Effector memory CD4-positive, alpha-beta T cell (primary cell): ENCODE measurements around the gene SRSF2.
"Not testable (repeated sequence)": the region's sequence is repeated elsewhere in the genome, so short reads cannot be mapped to it uniquely, and the experiment has no call there.

ENCODE experiments used
- DNase-seq, 3 donors: peaks; one replicate each; pipeline ENCODE4 v3.0.0-alpha.2; 2020
- H3K27ac ChIP-seq: 2 replicates; pipeline ENCODE4 v1.7.0; 2013; ENCODE audit warnings: mild to moderate bottlenecking, low read length, moderate library complexity; ENCODE audit not compliant: insufficient read depth, poor library complexity, severe bottlenecking
- H3K27me3 ChIP-seq: replicated peaks from 2 replicates; pipeline ENCODE4 v1.7.0; 2013; ENCODE audit warnings: mild to moderate bottlenecking, low read length; ENCODE audit not compliant: insufficient read depth, control insufficient read depth, poor library complexity, severe bottlenecking
- H3K36me3 ChIP-seq: 2 replicates; pipeline ENCODE4 v1.7.0; 2013; ENCODE audit warnings: mild to moderate bottlenecking, low read length, moderate library complexity; ENCODE audit not compliant: control insufficient read depth, insufficient read depth
- H3K4me1 ChIP-seq: 2 replicates; pipeline ENCODE4 v1.7.0; 2013; ENCODE audit warnings: low read length, mild to moderate bottlenecking; ENCODE audit not compliant: control insufficient read depth, insufficient read depth, poor library complexity, severe bottlenecking
- H3K4me3 ChIP-seq: 2 replicates; pipeline ENCODE4 v1.7.0; 2013; ENCODE audit warnings: low read length, low read depth, mild to moderate bottlenecking; ENCODE audit not compliant: insufficient read depth, poor library complexity, severe bottlenecking
- H3K9me3 ChIP-seq: 2 replicates; pipeline ENCODE4 v1.7.0; 2013; ENCODE audit warnings: mild to moderate bottlenecking, low read length, moderate library complexity; ENCODE audit not compliant: control insufficient read depth

Gene SRSF2

GRCh38 chr17:76713765-76714164 is 23.4 kb downstream of the SRSF2 start:
- H3K36me3 ChIP-seq = peaks cover 39% of the 10 kb centered on the region
- H3K9me3 ChIP-seq = no peaks in the 10 kb centered on the region
- H3K4me3 ChIP-seq = no peak overlapping the region
- DNase-seq = no peak
- peaks cover 18% of the 10 kb centered on the region for H3K4me1 ChIP-seq
- no peak overlapping the region for H3K27ac ChIP-seq
- no peaks in the 10 kb centered on the region for H3K27me3 ChIP-seq

- H3K27ac ChIP-seq, H3K27me3 ChIP-seq, DNase-seq, H3K4me3 ChIP-seq, H3K9me3 ChIP-seq: not testable (repeated sequence)
- Histone ChIP-seq H3K36me3 (peaks cover 26% of the 10 kb centered on the region), H3K4me1 (peaks cover 18% of the 10 kb centered on the region)
Measured at GRCh38 chr17:76712321-76712720, 24.8 kb downstream of the SRSF2 start.

- H3K9me3 ChIP-seq = no peaks in the 10 kb centered on the region
- H3K4me3 ChIP-seq = peak within 1 kb of the TSS; percentile 51
- DNase-seq = peak; percentile 45 to 54 (median 48)
- H3K4me1 ChIP-seq = peaks cover 15% of the 10 kb centered on the region
- H3K36me3 ChIP-seq = peaks cover 13% of the 10 kb centered on the region
- H3K27ac ChIP-seq = no peak within 1 kb of the TSS
- no peaks in the 10 kb centered on the region for H3K27me3 ChIP-seq
Measured at GRCh38 chr17:76710863-76711611, 26.1 kb downstream of the SRSF2 start, which contains the start of gene MXRA7. MXRA7 (minus strand) TSS chr17:76710965; CDS start chr17:76710946, 19 bp downstream.

GRCh38 chr17:76709951-76710862 is 26.9 kb downstream of the SRSF2 start:
- H3K27ac ChIP-seq, H3K27me3 ChIP-seq, DNase-seq, H3K36me3 ChIP-seq, H3K9me3 ChIP-seq: not testable (repeated sequence)
- H3K4me3 ChIP-seq = peak overlapping the region; percentile 45
- peaks cover 12% of the 10 kb centered on the region for H3K4me1 ChIP-seq

GRCh38 chr17:76709077-76709950 is 27.8 kb downstream of the SRSF2 start:
- Histone ChIP-seq H3K4me3 (no peak overlapping the region), H3K27ac (no peak overlapping the region), H3K4me1 (peaks cover 9% of the 10 kb centered on the region), H3K36me3 (peaks cover 8% of the 10 kb centered on the region), H3K9me3 (no peaks in the 10 kb centered on the region), H3K27me3 (no peaks in the 10 kb centered on the region)
- no peak for DNase-seq

GRCh38 chr17:76707985-76708807 is 28.9 kb downstream of the SRSF2 start:
- no peaks in the 10 kb centered on the region for H3K27me3 ChIP-seq
- DNase-seq = no peak
- H3K4me3 ChIP-seq = no peak overlapping the region
- no peaks in the 10 kb centered on the region for H3K9me3 ChIP-seq
- H3K4me1 ChIP-seq = peaks cover 9% of the 10 kb centered on the region
- no peaks in the 10 kb centered on the region for H3K36me3 ChIP-seq
- no peak overlapping the region for H3K27ac ChIP-seq

- Histone ChIP-seq H3K27me3 (no peaks in the 10 kb centered on the region), H3K9me3 (no peaks in the 10 kb centered on the region), H3K27ac (no peak overlapping the region), H3K36me3 (no peaks in the 10 kb centered on the region), H3K4me3 (no peak overlapping the region), H3K4me1 (peaks cover 9% of the 10 kb centered on the region)
- DNase-seq = no peak
Measured at GRCh38 chr17:76706817-76707216, 30.3 kb downstream of the SRSF2 start.

GRCh38 chr17:76704805-76705204 is 32.3 kb downstream of the SRSF2 start:
- no peaks in the 10 kb centered on the region for H3K36me3 ChIP-seq
- H3K4me1 ChIP-seq = peaks cover under 1% of the 10 kb centered on the region

More at GRCh38 chr17:76704805-76705204, 32.3 kb downstream of the SRSF2 start:
- Histone ChIP-seq H3K4me3 (no peak overlapping the region), H3K27ac (no peak overlapping the region), H3K27me3 (no peaks in the 10 kb centered on the region), H3K9me3 (no peaks in the 10 kb centered on the region)
- no peak for DNase-seq
